Neural progenitor cell (in vitro differentiated cells): ENCODE data around the gene GYPA.
"Not testable (repeated sequence)": the region's sequence is repeated elsewhere in the genome, so short reads cannot be mapped to it uniquely, and the experiment has no call there.

Experiments used
- EZH2 ChIP-seq: fragments of 200-600 bp; sonication (generic); IDR thresholded peaks from 2 replicates; pipeline ENCODE4 v1.6.1; 2017; ENCODE audit warnings: antibody characterized with exemption, mild to moderate bottlenecking, moderate library complexity
- TF ChIP-seq, protein P1 (sequence below): fragments of 200-600 bp; sonication (generic); IDR thresholded peaks from 2 replicates; pipeline ENCODE4 v1.5.1; 2017; ENCODE audit warnings: antibody characterized with exemption, mild to moderate bottlenecking

DNA sequence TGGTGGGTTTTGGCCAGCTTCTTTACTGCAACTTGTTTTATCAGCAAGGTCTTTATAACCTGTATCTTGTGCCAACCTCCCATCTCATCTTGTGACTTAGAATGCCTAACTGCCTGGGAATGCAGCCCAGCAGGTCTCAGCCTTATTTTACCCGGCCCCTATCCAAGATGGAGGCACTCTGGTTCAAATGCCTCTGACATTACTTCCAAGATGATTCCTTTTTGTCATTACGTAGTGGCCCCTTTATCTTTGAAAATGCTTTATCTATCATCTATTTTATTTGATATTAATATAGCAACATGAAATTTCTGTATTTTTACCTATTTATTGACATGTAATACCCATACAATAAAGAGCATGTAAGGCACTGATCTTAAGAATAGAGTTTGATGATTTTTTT, 49.3 kb downstream of the GYPA start:
- TF ChIP-seq, protein P1, sequence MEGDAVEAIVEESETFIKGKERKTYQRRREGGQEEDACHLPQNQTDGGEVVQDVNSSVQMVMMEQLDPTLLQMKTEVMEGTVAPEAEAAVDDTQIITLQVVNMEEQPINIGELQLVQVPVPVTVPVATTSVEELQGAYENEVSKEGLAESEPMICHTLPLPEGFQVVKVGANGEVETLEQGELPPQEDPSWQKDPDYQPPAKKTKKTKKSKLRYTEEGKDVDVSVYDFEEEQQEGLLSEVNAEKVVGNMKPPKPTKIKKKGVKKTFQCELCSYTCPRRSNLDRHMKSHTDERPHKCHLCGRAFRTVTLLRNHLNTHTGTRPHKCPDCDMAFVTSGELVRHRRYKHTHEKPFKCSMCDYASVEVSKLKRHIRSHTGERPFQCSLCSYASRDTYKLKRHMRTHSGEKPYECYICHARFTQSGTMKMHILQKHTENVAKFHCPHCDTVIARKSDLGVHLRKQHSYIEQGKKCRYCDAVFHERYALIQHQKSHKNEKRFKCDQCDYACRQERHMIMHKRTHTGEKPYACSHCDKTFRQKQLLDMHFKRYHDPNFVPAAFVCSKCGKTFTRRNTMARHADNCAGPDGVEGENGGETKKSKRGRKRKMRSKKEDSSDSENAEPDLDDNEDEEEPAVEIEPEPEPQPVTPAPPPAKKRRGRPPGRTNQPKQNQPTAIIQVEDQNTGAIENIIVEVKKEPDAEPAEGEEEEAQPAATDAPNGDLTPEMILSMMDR, result not testable (repeated sequence)
- not testable (repeated sequence) for TF ChIP-seq EZH2
